GM21528 (cell line): ENCODE results near the gene SCT.

Source experiments
- ATAC-seq: cut with Tn5 transposase; IDR thresholded peaks from one replicate; pipeline ENCODE4 v1.9.1; 2021; ENCODE audit warnings: mild to moderate bottlenecking, moderate library complexity; ENCODE audit not compliant: unreplicated experiment, low FRiP score

Gene SCT

DNA sequence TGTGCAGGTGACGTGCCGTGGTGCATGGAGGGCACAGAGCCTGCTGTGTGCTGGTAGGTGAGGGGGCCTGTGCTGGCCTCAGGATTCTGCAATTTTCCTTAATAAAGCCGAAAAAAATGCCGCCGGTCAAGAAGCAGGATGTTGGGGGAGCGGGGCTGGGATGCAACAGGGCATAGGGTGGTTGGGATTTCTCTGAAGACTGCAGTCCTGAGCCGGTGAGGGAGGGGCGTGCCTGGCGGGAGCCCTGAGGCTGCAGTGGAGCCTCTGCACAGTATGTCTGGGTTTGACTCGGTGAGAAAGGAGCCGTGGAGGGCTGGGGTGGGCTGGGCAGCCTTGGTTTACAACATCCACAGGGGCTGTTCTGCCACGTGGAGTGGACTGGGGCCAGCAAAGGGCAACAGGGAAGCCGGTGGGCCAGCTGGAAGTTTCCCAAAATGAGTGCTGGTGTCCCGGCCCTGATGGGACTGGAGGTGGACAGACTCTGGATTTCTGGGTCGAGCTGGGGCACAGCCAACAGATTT, 3.6 kb downstream of the SCT start:
- ATAC-seq = no peak

DNA sequence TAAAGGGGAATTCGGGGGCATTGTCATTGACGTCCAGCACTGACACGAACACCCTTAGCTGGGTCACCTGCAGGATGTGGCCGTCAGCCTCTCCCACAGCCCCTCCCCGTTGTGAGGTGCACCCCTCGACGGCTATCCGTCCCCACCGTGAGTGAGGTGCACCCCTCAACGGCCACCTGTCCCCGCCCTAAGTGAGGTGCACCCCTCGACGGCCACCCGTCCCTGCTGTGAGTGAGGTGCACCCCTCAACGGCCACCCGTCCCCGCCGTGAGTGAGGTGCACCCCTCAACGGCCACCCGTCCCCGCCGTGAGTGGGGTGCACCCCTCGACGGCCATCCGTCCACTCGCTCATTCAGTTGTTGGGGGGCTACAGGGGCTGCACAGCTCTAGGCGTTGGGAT, 5.1 kb downstream of the SCT start:
- ATAC-seq = no peak

- ATAC-seq = no peak
Observed at GRCh38 chr11:620935-621814, 5.8 kb downstream of the SCT start.

DNA sequence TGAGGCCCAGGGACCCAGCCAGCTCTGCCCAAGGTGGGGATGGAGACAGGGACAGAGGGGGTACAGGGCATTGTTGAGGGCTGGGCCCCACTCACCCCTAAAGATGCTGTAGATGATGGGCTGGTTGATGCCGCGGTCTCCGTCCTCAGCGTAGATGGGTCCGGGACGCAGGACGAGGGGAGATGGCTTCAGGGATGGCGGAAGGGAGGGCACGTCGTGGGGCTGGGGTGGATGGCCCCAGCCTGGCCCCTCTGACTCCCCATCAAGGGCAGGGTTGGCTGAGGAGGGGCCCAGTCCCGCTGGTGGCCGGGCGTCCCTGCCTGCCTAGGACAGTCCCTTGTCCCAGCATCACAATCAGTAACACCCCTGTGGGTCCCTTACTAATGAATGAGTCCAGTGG, 6.8 kb downstream of the SCT start:
- ATAC-seq = no peak

GRCh38 chr11:619628-620050, 7.3 kb downstream of the SCT start:
- ATAC-seq = no peak

GRCh38 chr11:618856-619627, 7.9 kb downstream of the SCT start:
- no peak for ATAC-seq

DNA sequence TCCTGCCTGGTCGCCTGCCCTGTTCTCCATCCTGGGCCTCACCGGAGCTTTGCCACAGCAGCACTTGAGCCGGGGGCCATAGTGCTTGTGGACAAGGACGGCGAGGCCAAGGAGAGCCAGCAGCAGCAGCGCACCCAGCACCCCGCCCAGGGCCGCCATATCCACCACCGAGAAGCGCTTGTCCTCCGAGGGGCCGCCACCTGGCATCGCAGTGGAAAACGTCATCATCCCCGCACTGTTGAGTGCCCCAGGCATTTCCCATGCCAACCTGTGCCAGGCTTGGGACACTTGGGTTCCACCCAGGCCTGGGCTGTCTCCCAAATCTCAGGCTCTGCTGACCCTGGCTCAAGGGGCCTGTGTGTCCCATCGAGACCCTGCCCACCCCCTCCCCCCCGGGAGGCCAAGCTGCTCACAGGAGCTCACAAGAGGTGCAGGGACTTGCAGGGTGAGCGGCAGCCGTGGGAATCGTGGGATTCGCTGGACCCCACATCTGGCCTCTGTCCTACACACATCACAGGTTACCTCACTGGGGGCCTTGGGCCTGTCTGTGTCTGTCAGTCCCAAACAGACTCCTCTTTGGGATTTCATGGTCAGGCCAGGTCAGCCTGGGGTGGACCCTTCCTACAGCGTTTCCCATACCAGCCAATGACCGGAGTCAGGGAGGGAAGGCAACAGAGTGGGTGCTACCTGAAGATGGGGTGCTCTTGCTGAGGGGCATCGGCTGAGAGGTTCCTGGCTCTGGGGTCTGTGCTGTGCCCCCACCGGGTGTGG, 8.9 kb downstream of the SCT start:
- ATAC-seq = no peak

DNA sequence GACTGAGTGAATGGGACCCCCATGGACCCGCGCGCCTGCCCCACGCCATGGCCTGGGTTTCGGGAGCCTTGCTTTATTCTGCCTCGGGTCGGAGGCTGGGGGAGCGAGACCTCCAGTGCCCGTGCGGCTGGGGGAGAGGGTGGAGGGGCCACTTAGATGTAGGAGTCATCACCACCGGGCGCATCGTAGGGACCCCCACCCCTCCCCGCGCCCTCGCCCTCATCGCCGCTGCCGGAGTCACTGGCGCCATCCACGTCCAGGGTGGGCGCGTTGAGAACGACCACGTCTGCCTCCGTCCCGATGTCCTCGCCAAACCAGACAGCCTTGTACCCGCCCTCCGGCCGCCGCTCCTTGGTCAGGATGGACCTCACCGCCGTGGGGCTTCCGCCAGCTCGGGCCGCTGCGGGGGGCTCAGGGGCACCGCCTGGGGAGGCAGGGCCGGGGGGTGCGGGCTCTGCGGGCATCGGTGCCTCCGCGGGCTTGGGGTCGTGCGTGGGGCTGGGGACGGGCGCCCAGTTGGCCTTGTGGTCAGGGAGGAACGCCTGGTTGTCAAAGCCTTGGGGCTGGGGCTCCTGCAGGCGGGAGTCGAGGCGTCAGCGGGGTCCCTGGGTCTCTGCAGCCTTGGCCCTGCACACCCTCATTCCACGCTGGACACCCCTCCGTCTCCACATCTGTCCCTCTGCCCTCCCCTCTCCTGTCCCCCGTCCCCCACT, 9.6 kb downstream of the SCT start:
- no peak for ATAC-seq

- no peak for ATAC-seq
Observed at GRCh38 chr11:616320-617198, 10.4 kb downstream of the SCT start.

GRCh38 chr11:615504-616319, 11.3 kb downstream of the SCT start, which contains the start of gene IRF7:
TSS of gene IRF7 (minus strand) at chr11:615950. CDS start at chr11:615364, 586 bp downstream.
- ATAC-seq = peak; percentile 65

DNA sequence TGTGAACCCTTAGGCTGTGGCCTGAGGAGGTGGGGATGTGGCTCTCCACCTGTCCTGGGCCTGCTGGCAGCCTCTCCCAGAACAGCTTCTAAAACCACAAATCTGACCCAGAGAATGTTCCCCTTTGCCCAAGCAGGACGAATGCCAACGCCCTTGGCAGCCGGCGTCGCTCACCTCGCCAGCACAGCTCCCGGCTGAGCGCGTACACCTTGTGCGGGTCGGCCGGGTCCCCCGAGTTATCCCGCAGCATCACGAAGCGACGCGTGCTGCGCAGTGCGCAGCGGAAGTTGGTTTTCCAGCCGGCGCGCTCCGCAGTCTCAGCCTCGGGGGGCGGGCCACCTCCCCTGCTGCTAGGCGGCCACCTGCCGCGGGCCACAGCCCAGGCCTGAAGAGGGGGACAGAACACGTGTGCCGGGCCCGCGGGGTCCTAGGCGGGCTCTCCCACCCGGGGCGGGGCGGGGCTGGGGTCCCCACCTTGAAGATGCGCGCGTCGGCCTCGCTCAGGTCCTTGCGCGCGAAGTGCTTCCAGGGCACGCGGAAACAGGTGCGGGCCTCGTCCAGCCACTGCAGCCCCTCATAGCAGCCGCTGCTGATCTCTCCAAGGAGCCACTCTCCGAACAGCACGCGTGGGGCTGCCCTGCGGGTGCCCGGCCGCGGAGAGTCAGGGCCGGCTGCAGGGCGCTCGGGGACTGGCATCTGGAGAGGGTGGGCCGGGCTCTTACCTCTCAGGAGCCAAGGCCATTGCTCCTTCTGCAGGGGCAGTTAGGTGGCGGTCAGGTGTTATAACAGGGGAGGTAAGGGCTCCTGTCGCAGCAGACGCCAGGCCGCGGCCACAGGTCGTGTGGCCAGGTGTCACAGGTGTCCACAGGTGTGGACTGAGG, 12.1 kb downstream of the SCT start:
- ATAC-seq = peak; percentile 1

GRCh38 chr11:614021-614622, 12.9 kb downstream of the SCT start:
- ATAC-seq = no peak

GRCh38 chr11:613369-613968, 13.5 kb downstream of the SCT start:
- ATAC-seq = no peak

- ATAC-seq = no peak
Observed at GRCh38 chr11:612961-613300, 14.1 kb downstream of the SCT start.

GRCh38 chr11:612201-612960, 14.6 kb downstream of the SCT start:
- ATAC-seq = no peak
